CD14-positive monocyte (primary cell): Measurements from ENCODE around the gene TMPRSS15. TPM values are rescaled to one million over a fixed set of nuclear protein-coding genes. Genes with fewer than 3 reads are reported as not detected.

Source experiments
- DNase-seq, 3 donors: peaks; one replicate each; pipeline ENCODE4 v3.0.0-alpha.2; 2011 to 2022
- H2AFZ ChIP-seq: 2 replicates; pipeline ENCODE4 v1.6.0; 2012; ENCODE audit warnings: mild to moderate bottlenecking, low read depth, low read length, inconsistent platforms; ENCODE audit not compliant: insufficient read depth, poor library complexity, severe bottlenecking
- H3K27ac ChIP-seq, 2 donors: 1 replicate in 1 of 2; 2 replicates in 1 of 2; pipeline ENCODE4 v1.5.1; 2012 to 2013; ENCODE audit warnings: low read length in 2 of 2, control low read depth in 1 of 2, inconsistent platforms in 1 of 2, low read depth in 1 of 2, mild to moderate bottlenecking in 1 of 2
- H3K27me3 ChIP-seq, 2 donors: one replicate each; pipeline versions ENCODE4 v1.6.0 to v1.6.1; 2011 to 2013; ENCODE audit warnings: low read length in 2 of 2; ENCODE audit not compliant: control insufficient read depth in 2 of 2, insufficient read depth in 2 of 2
- H3K36me3 ChIP-seq, 2 donors: replicated peaks in 1 of 2; 1 replicate in 1 of 2; 2 replicates in 1 of 2; pipeline versions ENCODE4 v1.5.1 to v1.6.1; 2012 to 2013; ENCODE audit warnings: low read length in 2 of 2, control low read depth in 1 of 2, inconsistent platforms in 1 of 2, mild to moderate bottlenecking in 1 of 2; ENCODE audit not compliant: insufficient read depth in 2 of 2, control insufficient read depth in 1 of 2
- H3K4me1 ChIP-seq, 2 donors: 1 replicate in 1 of 2; 2 replicates in 1 of 2; pipeline versions ENCODE4 v1.5.1 to v1.6.1; 2012 to 2013; ENCODE audit warnings: low read length in 2 of 2, control low read depth in 1 of 2, inconsistent platforms in 1 of 2, mild to moderate bottlenecking in 1 of 2, moderate library complexity in 1 of 2; ENCODE audit not compliant: insufficient read depth in 2 of 2, control insufficient read depth in 1 of 2
- H3K4me2 ChIP-seq: replicated peaks from 2 replicates; pipeline ENCODE3; 2012; ENCODE audit warnings: low read length, moderate library complexity, mild to moderate bottlenecking; ENCODE audit not compliant: poor library complexity, severe bottlenecking; ENCODE audit errors: extremely low read depth
- H3K4me3 ChIP-seq, 3 experiments: fragments of 200-600 bp in 1 of 3; sonication (generic) in 1 of 3; replicated peaks in 1 of 3; 1 replicate in 2 of 3; 2 replicates in 1 of 3; pipeline ENCODE4 v1.5.1; 2011 to 2013; ENCODE audit warnings: low read length in 3 of 3, mild to moderate bottlenecking in 3 of 3, control low read depth in 2 of 3, low read depth in 2 of 3, inconsistent platforms in 1 of 3, moderate library complexity in 1 of 3
- H3K79me2 ChIP-seq: 2 replicates; pipeline ENCODE4 v1.6.0; 2012; ENCODE audit warnings: mild to moderate bottlenecking, control low read depth, inconsistent platforms, low read length, moderate library complexity; ENCODE audit not compliant: insufficient read depth
- H3K9ac ChIP-seq: 2 replicates; pipeline ENCODE4 v1.6.0; 2017; ENCODE audit warnings: low read length, mild to moderate bottlenecking; ENCODE audit not compliant: insufficient read depth, poor library complexity, severe bottlenecking
- H3K9me3 ChIP-seq, 2 donors: replicated peaks in 1 of 2; 1 replicate in 1 of 2; 2 replicates in 1 of 2; pipeline versions ENCODE4 v1.5.1 to v1.6.1; 2012 to 2013; ENCODE audit warnings: low read length in 2 of 2, control low read depth in 1 of 2; ENCODE audit not compliant: control insufficient read depth in 1 of 2, insufficient read depth in 1 of 2
- H4K20me1 ChIP-seq: 2 replicates; pipeline ENCODE4 v1.6.0; 2012; ENCODE audit warnings: mild to moderate bottlenecking, low read length, control low read depth, moderate library complexity; ENCODE audit not compliant: insufficient read depth
- H3K27ac Mint-ChIP-seq, 7 donors: one replicate each; pipeline ENCODE4 v1.8.0; 2020; ENCODE audit warnings: mild to moderate bottlenecking in 7 of 7, mixed read lengths in 7 of 7, moderate library complexity in 6 of 7, inconsistent platforms in 2 of 7
- H3K27me3 Mint-ChIP-seq, 3 donors: one replicate each; pipeline ENCODE4 v1.8.0; 2021 to 2022; ENCODE audit warnings: low read depth in 3 of 3, mild to moderate bottlenecking in 3 of 3, mixed read lengths in 3 of 3, moderate library complexity in 3 of 3, inconsistent platforms in 1 of 3
- H3K36me3 Mint-ChIP-seq, 2 donors: one replicate each; pipeline ENCODE4 v1.8.0; 2020; ENCODE audit warnings: mixed read lengths in 2 of 2, inconsistent platforms in 1 of 2, mild to moderate bottlenecking in 1 of 2
- H3K4me1 Mint-ChIP-seq: one replicate; pipeline ENCODE4 v1.8.0; 2020; ENCODE audit warnings: mild to moderate bottlenecking, mixed read lengths
- H3K4me3 Mint-ChIP-seq, 2 donors: one replicate each; pipeline ENCODE4 v1.8.0; 2020; ENCODE audit warnings: mild to moderate bottlenecking in 2 of 2, mixed read lengths in 2 of 2, moderate library complexity in 1 of 2
- H3K9me3 Mint-ChIP-seq, 7 donors: one replicate each; pipeline ENCODE4 v1.8.0; 2020 to 2022; ENCODE audit warnings: mixed read lengths in 7 of 7, mild to moderate bottlenecking in 6 of 7, moderate library complexity in 6 of 7, inconsistent platforms in 2 of 7
- CTCF ChIP-seq: fragments of 200-600 bp; IDR thresholded peaks from one replicate; pipeline ENCODE4 v1.8.0; 2022; ENCODE audit warnings: antibody characterized with exemption, mild to moderate bottlenecking
- WGBS: methylation state at CpG from one replicate; pipeline ENCODE4 v1.1.5; 2013; ENCODE audit warnings: missing lambda C conversion rate; ENCODE audit not compliant: insufficient coverage; 5-methylcytosine and 5-hydroxymethylcytosine counted together
- intact Hi-C, 2 donors: fragments of 100-400 bp; cut with micrococcal nuclease; formaldehyde crosslinking; loops; one replicate each; pipeline versions ENCODE4 v1.15.0 to v1.15.1; 2023
- polyA plus RNA-seq, 3 donors: library from polyadenylated mRNA; depleted of rRNA in 1 of 3; unstranded in 2 of 3; stranded (reverse) in 1 of 3; fragments of 300-500 nt in 2 of 3; fragments of >200 nt in 1 of 3; fragmentation: Illumina TruSeq in 2 of 3; gene quantifications; 1 replicate in 2 of 3; 2 replicates in 1 of 3; pipeline ENCODE4 v1.2.3, GENCODE V29; 2012 to 2021

Gene TMPRSS15
- polyA plus RNA-seq, 3 donors: not detected

- Mint-ChIP-seq H3K27me3 (no peaks in the 10 kb centered on the region), H3K27ac (no peak overlapping the region)
Observed at GRCh38 chr21:18318156-18318555, 85.4 kb downstream of the TMPRSS15 start.

GRCh38 chr21:18298228-18298627 is 105.4 kb downstream of the TMPRSS15 start:
- Mint-ChIP-seq H3K9me3 (no peaks in the 10 kb centered on the region), H3K4me3 (no peak overlapping the region), H3K27me3 (no peaks in the 10 kb centered on the region), H3K27ac (no peak overlapping the region), H3K4me1 (no peaks in the 10 kb centered on the region), H3K36me3 (no peaks in the 10 kb centered on the region)
- no peak for TF ChIP-seq CTCF
- no peaks in the 10 kb centered on the region for H3K4me1 ChIP-seq
- H3K9ac ChIP-seq: no peak overlapping the region
- no peak overlapping the region for H3K4me3 ChIP-seq
- WGBS: 75% methylated on average over 1 of the region's 1 CpG
- no peaks in the 10 kb centered on the region for H3K79me2 ChIP-seq
- H4K20me1 ChIP-seq: no peaks in the 10 kb centered on the region
- no peak overlapping the region for H3K27ac ChIP-seq
- no peak overlapping the region for H2AFZ ChIP-seq
- no peaks in the 10 kb centered on the region for H3K36me3 ChIP-seq
- no peaks in the 10 kb centered on the region for H3K27me3 ChIP-seq
- no peak for DNase-seq
- intact Hi-C loops: no loop called here
- no peaks in the 10 kb centered on the region for H3K9me3 ChIP-seq
- no peak overlapping the region for H3K4me2 ChIP-seq

More at GRCh38 chr21:18318156-18318555, 85.4 kb downstream of the TMPRSS15 start:
- no peak overlapping the region for H3K27ac ChIP-seq
- no peak overlapping the region for H3K4me2 ChIP-seq
- no peaks in the 10 kb centered on the region for H4K20me1 ChIP-seq
- H3K79me2 ChIP-seq: no peaks in the 10 kb centered on the region
- Mint-ChIP-seq H3K4me3 (no peak overlapping the region), H3K36me3 (no peaks in the 10 kb centered on the region), H3K9me3 (peaks cover 0 to 7% (median 4%) of the 10 kb centered on the region in 7 donors), H3K4me1 (no peaks in the 10 kb centered on the region)
- no peak overlapping the region for H3K9ac ChIP-seq
- no peak overlapping the region for H3K4me3 ChIP-seq
- peaks cover 0 to 8% of the 10 kb centered on the region in 2 donors for H3K9me3 ChIP-seq
- H3K36me3 ChIP-seq: no peaks in the 10 kb centered on the region
- H2AFZ ChIP-seq: no peak overlapping the region
- intact Hi-C loops: no loop called here
- no peaks in the 10 kb centered on the region for H3K4me1 ChIP-seq
- no peaks in the 10 kb centered on the region for H3K27me3 ChIP-seq
- no CpG with 5 or more reads among the region's 3 CpGs for WGBS
- DNase-seq: no peak
- no peak for TF ChIP-seq CTCF
